ENCODE data around the gene SUPT5H.

SUPT5H gene

GRCh38 chr19:39492788-39493187 lies 47.4 kb downstream of the SUPT5H start:
- no peak for TF ChIP-seq CTCF (IDR thresholded peaks at IDR 0.05; ENCODE audit: borderline replicate concordance, insufficient read depth, low read depth, low read length)
- H3K4me3 ChIP-seq (ENCODE audit: low read depth, low read length): no peak overlapping the region

GRCh38 chr19:39494661-39495060 lies 49.3 kb downstream of the SUPT5H start:
- no peak overlapping the region for H3K4me3 ChIP-seq (ENCODE audit: low read depth, low read length)
- TF ChIP-seq CTCF (IDR thresholded peaks at IDR 0.05; ENCODE audit: borderline replicate concordance, insufficient read depth, low read depth, low read length): no peak

GRCh38 chr19:39496063-39496462 lies 50.7 kb downstream of the SUPT5H start:
- H3K4me3 ChIP-seq (ENCODE audit: low read depth, low read length): no peak overlapping the region
- TF ChIP-seq CTCF (IDR thresholded peaks at IDR 0.05; ENCODE audit: borderline replicate concordance, insufficient read depth, low read depth, low read length): no peak

GRCh38 chr19:39497701-39497995 lies 52.3 kb downstream of the SUPT5H start:
- H3K4me3 ChIP-seq (ENCODE audit: low read depth, low read length): peak overlapping the region; percentile 12
- TF ChIP-seq CTCF (IDR thresholded peaks at IDR 0.05; ENCODE audit: borderline replicate concordance, insufficient read depth, low read depth, low read length): no peak

GRCh38 chr19:39497996-39498797 lies 52.8 kb downstream of the SUPT5H start:
- TF ChIP-seq CTCF (IDR thresholded peaks at IDR 0.05; ENCODE audit: borderline replicate concordance, insufficient read depth, low read depth, low read length): no peak
- peak overlapping the region; percentile 12 for H3K4me3 ChIP-seq (ENCODE audit: low read depth, low read length)

- peak within 1 kb of the TSS; percentile 12 for H3K4me3 ChIP-seq (ENCODE audit: low read depth, low read length)
- TF ChIP-seq CTCF (IDR thresholded peaks at IDR 0.05; ENCODE audit: borderline replicate concordance, insufficient read depth, low read depth, low read length): no peak
These were observed 53.6 kb downstream of the SUPT5H start, which contains the start of gene DLL3 for GRCh38 chr19:39498798-39499642. Gene DLL3, plus strand, starts transcription at chr19:39498947. Its CDS starts 28 bp downstream, at chr19:39498975.

Measured in GM12875 (cell line).